IMR-90 (cell line): ENCODE results near the gene PCDHGA10. TPM values are rescaled to one million over a fixed set of nuclear protein-coding genes. Genes with fewer than 3 reads are reported as not detected.

Experiments used
- ATAC-seq: fragments of 200-7000 bp; cut with Tn5 transposase; 2 replicates; pipeline ENCODE4 v1.9.1; 2020; ENCODE audit warnings: low read depth, mild to moderate bottlenecking, moderate library complexity
- BruUV-seq: library from RNA; stranded (reverse); fragments of 400-500 nt; replicated peaks from 2 replicates; lab custom pipeline; 2021; lab: Mats Ljungman, UMichigan
- CTCF ChIA-PET: fragments of 300-600 bp; formaldehyde crosslinking; extraction: SDS; loops from one replicate; lab custom pipeline; 2021; ENCODE audit warnings: antibody characterized with exemption; lab: Yijun Ruan, JAX
- POLR2A ChIA-PET: fragments of 300-600 bp; sonication (Branson Sonifier 250); formaldehyde crosslinking; loops from one replicate; lab custom pipeline; 2022; ENCODE audit warnings: antibody characterized with exemption; ENCODE audit not compliant: unreplicated experiment; lab: Charles Lee
- DNase-seq: peaks from one replicate; pipeline ENCODE4 v3.0.0; 2013
- H2AFZ ChIP-seq: replicated peaks from 2 replicates; pipeline ENCODE3; 2013; ENCODE audit warnings: low read length, mild to moderate bottlenecking; ENCODE audit not compliant: poor library complexity
- H2AK5ac ChIP-seq: 2 replicates; pipeline ENCODE4 v1.6.1; 2013; ENCODE audit warnings: low read depth, low read length, inconsistent platforms
- H2AK9ac ChIP-seq: replicated peaks from 2 replicates; pipeline ENCODE3; 2013; ENCODE audit warnings: mild to moderate bottlenecking, low read depth, low read length, moderate library complexity; ENCODE audit not compliant: poor library complexity
- H2BK120ac ChIP-seq: 2 replicates; pipeline ENCODE4 v1.6.1; 2013; ENCODE audit warnings: low read depth, low read length, inconsistent platforms
- H2BK15ac ChIP-seq: 3 replicates; pipeline ENCODE4 v1.6.1; 2013; ENCODE audit warnings: low read depth, low read length, inconsistent platforms
- H2BK20ac ChIP-seq: 2 replicates; pipeline ENCODE4 v1.6.1; 2013; ENCODE audit warnings: low read depth, mild to moderate bottlenecking, inconsistent platforms, low read length, moderate library complexity
- H2BK5ac ChIP-seq: 2 replicates; pipeline ENCODE4 v1.6.1; 2013; ENCODE audit warnings: mild to moderate bottlenecking, low read depth, low read length, inconsistent platforms; ENCODE audit not compliant: poor library complexity, severe bottlenecking
- H3K14ac ChIP-seq: replicated peaks from 2 replicates; pipeline ENCODE4 v1.6.1; 2013; ENCODE audit warnings: low read depth, low read length, inconsistent platforms
- H3K18ac ChIP-seq: 2 replicates; pipeline ENCODE4 v1.6.1; 2013; ENCODE audit warnings: low read depth, low read length, control low read depth
- H3K23ac ChIP-seq: 2 replicates; pipeline ENCODE4 v1.6.1; 2013; ENCODE audit warnings: low read depth, low read length, inconsistent platforms
- H3K27ac ChIP-seq: 2 replicates; pipeline ENCODE4 v1.5.1; 2013; ENCODE audit warnings: mild to moderate bottlenecking, control low read depth, low read length; ENCODE audit not compliant: insufficient read depth
- H3K27me3 ChIP-seq: 2 replicates; pipeline ENCODE4 v1.6.1; 2013; ENCODE audit warnings: low read length; ENCODE audit not compliant: control insufficient read depth, insufficient read depth
- H3K36me3 ChIP-seq: 2 replicates; pipeline ENCODE4 v1.6.1; 2013; ENCODE audit warnings: low read length, mixed read lengths; ENCODE audit not compliant: control insufficient read depth, insufficient read depth
- H3K4ac ChIP-seq: 2 replicates; pipeline ENCODE4 v1.6.1; 2013; ENCODE audit warnings: low read depth, low read length, inconsistent platforms
- H3K4me1 ChIP-seq: 2 replicates; pipeline ENCODE4 v1.6.1; 2013; ENCODE audit warnings: low read length, mixed read lengths; ENCODE audit not compliant: control insufficient read depth, insufficient read depth
- H3K4me2 ChIP-seq: 2 replicates; pipeline ENCODE4 v1.6.1; 2013; ENCODE audit warnings: low read depth, mild to moderate bottlenecking, control low read depth, low read length, moderate library complexity
- H3K4me3 ChIP-seq: 2 replicates; pipeline ENCODE4 v1.5.1; 2013; ENCODE audit warnings: low read depth, mild to moderate bottlenecking, control low read depth, low read length, moderate library complexity; ENCODE audit not compliant: insufficient read depth
- H3K56ac ChIP-seq: 2 replicates; pipeline ENCODE4 v1.6.1; 2013; ENCODE audit warnings: low read length, inconsistent platforms; ENCODE audit not compliant: insufficient read depth; ENCODE audit errors: extremely low read depth
- H3K79me1 ChIP-seq, 2 experiments: 2 replicates each; pipeline ENCODE4 v1.6.1; 2013; ENCODE audit warnings: low read length in 2 of 2, inconsistent platforms in 1 of 2, low read depth in 1 of 2
- H3K9ac ChIP-seq: 2 replicates; pipeline ENCODE4 v1.6.1; 2013; ENCODE audit warnings: low read depth, low read length, control low read depth
- H3K9me1 ChIP-seq: 2 replicates; pipeline ENCODE4 v1.6.1; 2013; ENCODE audit warnings: low read length, inconsistent platforms; ENCODE audit not compliant: insufficient read depth
- H3K9me3 ChIP-seq: 2 replicates; pipeline ENCODE4 v1.6.1; 2013; ENCODE audit warnings: low read length; ENCODE audit not compliant: control insufficient read depth, insufficient read depth
- H4K20me1 ChIP-seq: 2 replicates; pipeline ENCODE4 v1.6.1; 2013; ENCODE audit warnings: low read length, inconsistent platforms; ENCODE audit not compliant: insufficient read depth
- H4K5ac ChIP-seq: 2 replicates; pipeline ENCODE4 v1.6.1; 2013; ENCODE audit warnings: mild to moderate bottlenecking, low read depth, low read length, control low read depth
- H4K8ac ChIP-seq, 2 experiments: 2 replicates each; pipeline ENCODE4 v1.6.1; 2013; ENCODE audit warnings: low read depth in 2 of 2, low read length in 2 of 2, control low read depth in 1 of 2, inconsistent platforms in 1 of 2
- H4K91ac ChIP-seq: 2 replicates; pipeline ENCODE4 v1.6.1; 2013; ENCODE audit warnings: low read depth, low read length, inconsistent platforms; ENCODE audit not compliant: insufficient read depth
- BHLHE40 ChIP-seq: fragments of 150-350 bp; IDR thresholded peaks from 2 replicates; pipeline ENCODE4 v1.6.1; 2016; ENCODE audit warnings: mild to moderate bottlenecking, low read depth, low read length
- CEBPB ChIP-seq: IDR thresholded peaks from 2 replicates; pipeline ENCODE4 v1.6.1; 2012; ENCODE audit warnings: low read depth, low read length, improper control_type of control experiment
- CHD1 ChIP-seq: IDR thresholded peaks from 2 replicates; pipeline ENCODE4 v1.6.1; 2012; ENCODE audit warnings: low read depth, low read length, improper control_type of control experiment
- CTCF ChIP-seq: conservative IDR thresholded peaks from 2 replicates; pipeline ENCODE4 v1.5.1; 2012; ENCODE audit warnings: mild to moderate bottlenecking, low read depth, low read length, improper control_type of control experiment
- ELK1 ChIP-seq: fragments of 150-350 bp; IDR thresholded peaks from 2 replicates; pipeline ENCODE4 v1.6.1; 2016; ENCODE audit warnings: low read depth, mild to moderate bottlenecking, low read length, moderate library complexity, borderline replicate concordance
- FOS ChIP-seq: fragments of 150-350 bp; IDR thresholded peaks from 2 replicates; pipeline ENCODE4 v1.6.1; 2016; ENCODE audit warnings: low read depth, low read length
- MAFK ChIP-seq: IDR thresholded peaks from 2 replicates; pipeline ENCODE4 v1.6.1; 2012; ENCODE audit warnings: low read depth, low read length, improper control_type of control experiment
- MAZ ChIP-seq: IDR thresholded peaks from 2 replicates; pipeline ENCODE4 v1.6.1; 2012; ENCODE audit warnings: low read depth, mild to moderate bottlenecking, low read length, improper control_type of control experiment, moderate library complexity, borderline replicate concordance
- MXI1 ChIP-seq: IDR thresholded peaks from 2 replicates; pipeline ENCODE4 v1.6.1; 2012; ENCODE audit warnings: low read depth, mild to moderate bottlenecking, low read length, moderate library complexity, borderline replicate concordance
- NFE2L2 ChIP-seq: fragments of 150-350 bp; IDR thresholded peaks from 2 replicates; pipeline ENCODE4 v1.6.1; 2016; ENCODE audit warnings: low read depth, mild to moderate bottlenecking, low read length
- POLR2A ChIP-seq: IDR thresholded peaks from 2 replicates; pipeline ENCODE4 v1.6.1; 2012; ENCODE audit warnings: mild to moderate bottlenecking, low read depth, low read length
- RAD21 ChIP-seq: IDR thresholded peaks from 2 replicates; pipeline ENCODE4 v1.6.1; 2012; ENCODE audit warnings: low read length, improper control_type of control experiment
- RCOR1 ChIP-seq: IDR thresholded peaks from 2 replicates; pipeline ENCODE4 v1.6.1; 2012; ENCODE audit warnings: mild to moderate bottlenecking, low read length, improper control_type of control experiment; ENCODE audit not compliant: insufficient replicate concordance
- RFX5 ChIP-seq: IDR thresholded peaks from 2 replicates; pipeline ENCODE4 v1.8.0; 2012; ENCODE audit warnings: low read depth, mild to moderate bottlenecking, low read length, moderate library complexity
- SMC3 ChIP-seq: fragments of 150-350 bp; IDR thresholded peaks from 2 replicates; pipeline ENCODE4 v1.6.1; 2016; ENCODE audit warnings: low read depth, mild to moderate bottlenecking, antibody characterized with exemption, low read length, moderate library complexity
- USF2 ChIP-seq: fragments of 150-350 bp; IDR thresholded peaks from 2 replicates; pipeline ENCODE4 v1.6.1; 2017; ENCODE audit warnings: mild to moderate bottlenecking, antibody characterized with exemption, low read length, low read depth
- WGBS, 2 experiments: methylation state at CpG; one replicate each; pipeline versions ENCODE4 v1.1.5 to v1.1.7; 2013; ENCODE audit warnings: missing lambda C conversion rate in 2 of 2; ENCODE audit not compliant: insufficient read length in 1 of 2; ENCODE audit errors: extremely low coverage in 2 of 2; 5-methylcytosine and 5-hydroxymethylcytosine counted together
- dilution Hi-C: fragments of 300-500 bp; cut with HindIII; formaldehyde crosslinking; loops from one replicate; pipeline ENCODE4 v1.14.3; 2018; ENCODE audit warnings: low sequenced_read_pairs; ENCODE audit not compliant: unreplicated experiment
- in situ Hi-C: fragments of 300-500 bp; cut with MboI; formaldehyde crosslinking; loops from 3 replicates; pipeline ENCODE4 v1.14.3; 2019; ENCODE audit warnings: low sequenced_read_pairs, inconsistent platforms, mixed read lengths
- intact Hi-C: fragments of 100-400 bp; cut with micrococcal nuclease; formaldehyde crosslinking; loops from 2 replicates; pipeline ENCODE4 v1.10.0; 2022
- polyA plus RNA-seq, 3 experiments: library from polyadenylated mRNA; depleted of rRNA; stranded (reverse); fragments of >200 nt; gene quantifications; 2 replicates each; pipeline ENCODE4 v1.2.3, GENCODE V29; 2012; ENCODE audit warnings: low replicate concordance in 1 of 3
- total RNA-seq: library from RNA; depleted of rRNA; stranded (reverse); fragments of >200 nt; gene quantifications from 2 replicates; pipeline ENCODE4 v1.2.3, GENCODE V29; 2012

Gene PCDHGA10
- total and polyA plus RNA-seq, 2 of the 4 experiments (the other 2 are of a cell fraction) = 3.4 to 6.6 TPM

GRCh38 chr5:141441571-141442170, 28.9 kb downstream of the PCDHGA10 start:
- Histone ChIP-seq H3K27me3 (no peaks in the 10 kb centered on the region), H3K9ac (no peak overlapping the region), H2AK5ac (no peak overlapping the region), H2BK15ac (no peak overlapping the region), H3K9me1 (no peaks in the 10 kb centered on the region), H4K5ac (no peak overlapping the region), H2AFZ (no peak overlapping the region), H2BK5ac (no peak overlapping the region), H3K56ac (no peak overlapping the region), H3K4me2 (no peak overlapping the region), H4K91ac (no peak overlapping the region), H3K36me3 (peaks cover 11% of the 10 kb centered on the region), H4K20me1 (no peaks in the 10 kb centered on the region), H3K4me1 (peaks cover 2% of the 10 kb centered on the region; the same call in 1 of the 2 replicates), H3K23ac (no peak overlapping the region), H3K79me1 (peaks cover 28 to 33% of the 10 kb centered on the region in 2 experiments), H3K18ac (no peak overlapping the region), H4K8ac (no peak overlapping the region), H2AK9ac (no peak overlapping the region), H3K9me3 (peaks cover 10% of the 10 kb centered on the region; the same call in 1 of the 2 replicates), H2BK20ac (no peak overlapping the region), H3K4ac (no peak overlapping the region), H3K4me3 (no peak overlapping the region), H3K14ac (no peak overlapping the region), H2BK120ac (no peak overlapping the region), H3K27ac (no peak overlapping the region)
- BruUV-seq = no TSS peak
- CTCF ChIA-PET = no interaction called here
- POLR2A ChIA-PET = no interaction called here
- WGBS, 2 experiments = 63% methylated on average over 25 of the region's 50 CpGs; no CpG with 5 or more reads in 1 of the 2 experiments
- no peak for TF ChIP-seq ELK1
- no peak for TF ChIP-seq NFE2L2
- no peak for TF ChIP-seq RCOR1
- TF ChIP-seq USF2 = no peak
- TF ChIP-seq SMC3 = no peak
- no peak for TF ChIP-seq POLR2A
- no peak for TF ChIP-seq RFX5
- no peak for TF ChIP-seq MAFK
- TF ChIP-seq BHLHE40 = no peak
- TF ChIP-seq RAD21 = no peak
- TF ChIP-seq MAZ = no peak
- no peak for TF ChIP-seq CEBPB
- no peak for TF ChIP-seq MXI1
- no peak for TF ChIP-seq CTCF
- TF ChIP-seq FOS = no peak
- no peak for TF ChIP-seq CHD1
- in situ Hi-C loops = no loop called here
- dilution Hi-C loops = no loop called here
- intact Hi-C loops = no loop called here
- DNase-seq = no peak
- no peak for ATAC-seq
